Calu3 (cell line): ENCODE results near the gene RABGAP1. TPM values are rescaled to one million over a fixed set of nuclear protein-coding genes. Genes with fewer than 3 reads are reported as not detected.

ENCODE experiments used
- BruUV-seq: library from RNA; stranded (reverse); fragments of 400-500 nt; replicated peaks from 2 replicates; lab custom pipeline; 2021; lab: Mats Ljungman, UMichigan
- CTCF ChIA-PET: fragments of 300-600 bp; sonication (Branson Sonifier 250); formaldehyde crosslinking; loops from one replicate; lab custom pipeline; 2022; ENCODE audit warnings: antibody characterized with exemption; lab: Charles Lee
- DNase-seq: peaks from one replicate; pipeline ENCODE4 v3.0.0; 2022
- H3K27ac Mint-ChIP-seq: one replicate; pipeline ENCODE4 v1.8.0; 2022; ENCODE audit warnings: mixed read lengths; ENCODE audit not compliant: unreplicated experiment
- H3K27me3 Mint-ChIP-seq: one replicate; pipeline ENCODE4 v1.8.0; 2022; ENCODE audit warnings: mixed read lengths; ENCODE audit not compliant: unreplicated experiment
- H3K36me3 Mint-ChIP-seq: one replicate; pipeline ENCODE4 v1.8.0; 2022; ENCODE audit warnings: mild to moderate bottlenecking, moderate library complexity, mixed read lengths; ENCODE audit not compliant: insufficient read depth, unreplicated experiment
- H3K4me1 Mint-ChIP-seq: one replicate; pipeline ENCODE4 v1.8.0; 2022; ENCODE audit warnings: mild to moderate bottlenecking, low read depth, mixed read lengths; ENCODE audit not compliant: unreplicated experiment
- H3K4me3 Mint-ChIP-seq: one replicate; pipeline ENCODE4 v1.8.0; 2022; ENCODE audit warnings: mild to moderate bottlenecking, low read depth, moderate library complexity, mixed read lengths; ENCODE audit not compliant: unreplicated experiment
- H3K9me3 Mint-ChIP-seq: one replicate; pipeline ENCODE4 v1.8.0; 2022; ENCODE audit warnings: low read depth, mixed read lengths; ENCODE audit not compliant: unreplicated experiment
- intact Hi-C: fragments of 100-400 bp; cut with micrococcal nuclease; formaldehyde crosslinking; loops from one replicate; pipeline ENCODE4 v1.10.0; 2022; ENCODE audit not compliant: unreplicated experiment
- total RNA-seq: library from RNA; stranded (reverse); gene quantifications from 2 replicates; pipeline ENCODE4 v1.2.3, GENCODE V29; 2022
- TF ChIP-seq, protein P1 (sequence below): fragments of 200-600 bp; IDR thresholded peaks from one replicate; pipeline ENCODE4 v1.8.0; 2022; ENCODE audit warnings: antibody characterized with exemption; ENCODE audit not compliant: unreplicated experiment

RABGAP1 gene
- total RNA-seq, 1 experiment from 2014 or later: 57.9 TPM

DNA sequence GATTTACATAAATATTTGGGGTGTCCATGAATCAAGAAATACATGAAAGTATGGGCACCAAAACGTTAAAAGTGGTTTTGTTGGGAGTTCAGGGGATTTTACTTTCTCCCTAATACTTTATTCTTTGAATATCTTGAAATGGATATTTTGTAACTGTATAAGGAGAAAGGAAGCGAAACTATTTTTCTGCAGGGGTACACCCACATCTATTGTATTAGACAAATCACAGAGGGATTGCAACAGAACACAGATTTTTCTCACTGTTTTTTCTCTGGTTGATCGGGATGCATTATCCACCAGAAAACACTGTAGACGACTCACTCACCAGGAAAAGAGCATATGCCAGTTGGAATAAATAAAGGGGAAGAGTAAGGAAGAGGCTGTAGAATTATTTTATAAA lies 1.2 kb upstream of the RABGAP1 start:
- CTCF ChIA-PET: no interaction called here
- Mint-ChIP-seq H3K27me3 (no peaks in the 10 kb centered on the region), H3K27ac (no peak overlapping the region)

DNA sequence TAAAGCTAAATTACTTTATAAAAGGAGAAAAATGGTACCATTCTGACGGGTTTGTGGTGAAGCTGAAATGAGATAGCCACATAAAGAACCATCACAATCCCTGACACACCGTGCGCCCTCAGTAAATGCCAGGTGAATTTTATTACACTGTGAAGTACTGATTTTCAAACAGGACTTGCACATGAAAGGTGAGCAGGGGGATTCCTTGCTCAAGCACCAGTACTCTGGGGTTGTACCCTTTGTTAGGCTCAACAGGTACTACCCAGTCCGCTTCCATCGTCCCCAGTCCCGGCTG lies 419 bp upstream of the RABGAP1 start:
- Mint-ChIP-seq H3K27ac (peak overlapping the region; percentile 86), H3K9me3 (no peaks in the 10 kb centered on the region), H3K4me1 (peaks cover 13% of the 10 kb centered on the region), H3K36me3 (peaks cover 35% of the 10 kb centered on the region), H3K4me3 (peak overlapping the region; percentile 83), H3K27me3 (no peaks in the 10 kb centered on the region)
- BruUV-seq: no TSS peak
- CTCF ChIA-PET: interaction anchor here (0.8 to 1.3 kb wide), 3 partner anchors 9 to 40 kb away, joined by 3 to 7 read pairs (median 3); partner anchors contain the start of gene ZBTB26
- TF ChIP-seq, protein P1, sequence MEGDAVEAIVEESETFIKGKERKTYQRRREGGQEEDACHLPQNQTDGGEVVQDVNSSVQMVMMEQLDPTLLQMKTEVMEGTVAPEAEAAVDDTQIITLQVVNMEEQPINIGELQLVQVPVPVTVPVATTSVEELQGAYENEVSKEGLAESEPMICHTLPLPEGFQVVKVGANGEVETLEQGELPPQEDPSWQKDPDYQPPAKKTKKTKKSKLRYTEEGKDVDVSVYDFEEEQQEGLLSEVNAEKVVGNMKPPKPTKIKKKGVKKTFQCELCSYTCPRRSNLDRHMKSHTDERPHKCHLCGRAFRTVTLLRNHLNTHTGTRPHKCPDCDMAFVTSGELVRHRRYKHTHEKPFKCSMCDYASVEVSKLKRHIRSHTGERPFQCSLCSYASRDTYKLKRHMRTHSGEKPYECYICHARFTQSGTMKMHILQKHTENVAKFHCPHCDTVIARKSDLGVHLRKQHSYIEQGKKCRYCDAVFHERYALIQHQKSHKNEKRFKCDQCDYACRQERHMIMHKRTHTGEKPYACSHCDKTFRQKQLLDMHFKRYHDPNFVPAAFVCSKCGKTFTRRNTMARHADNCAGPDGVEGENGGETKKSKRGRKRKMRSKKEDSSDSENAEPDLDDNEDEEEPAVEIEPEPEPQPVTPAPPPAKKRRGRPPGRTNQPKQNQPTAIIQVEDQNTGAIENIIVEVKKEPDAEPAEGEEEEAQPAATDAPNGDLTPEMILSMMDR: no peak
- intact Hi-C loops: no loop called here
- no peak for DNase-seq

More for the DNA sequence above, 1.2 kb upstream of the RABGAP1 start:
- intact Hi-C loops: no loop called here
- Mint-ChIP-seq H3K4me3 (no peak overlapping the region), H3K4me1 (peaks cover 8% of the 10 kb centered on the region), H3K36me3 (peaks cover 31% of the 10 kb centered on the region), H3K9me3 (no peaks in the 10 kb centered on the region)
- no TSS peak for BruUV-seq
- TF ChIP-seq, protein P1: no peak
- DNase-seq: no peak

GRCh38 chr9:122941582-122942234 lies 888 bp downstream of the RABGAP1 start:
- no peaks in the 10 kb centered on the region for H3K9me3 Mint-ChIP-seq
- peak overlapping the region; percentile 83 for H3K4me3 Mint-ChIP-seq
- H3K27ac Mint-ChIP-seq: peak overlapping the region; percentile 86
- TSS peak; percentile 64 for BruUV-seq
- CTCF ChIA-PET: interaction anchor here (1.3 kb wide), 1 partner anchor 12 kb away, joined by 3 read pairs; no protein-coding TSS in a partner anchor
- peaks cover 21% of the 10 kb centered on the region for H3K4me1 Mint-ChIP-seq
- intact Hi-C loops: no loop called here
- DNase-seq: no peak
- TF ChIP-seq, protein P1: no peak
- no peaks in the 10 kb centered on the region for H3K27me3 Mint-ChIP-seq
- peaks cover 35% of the 10 kb centered on the region for H3K36me3 Mint-ChIP-seq

GRCh38 chr9:122944960-122945888 lies 4.4 kb downstream of the RABGAP1 start:
- Mint-ChIP-seq H3K4me1 (peaks cover 40% of the 10 kb centered on the region), H3K27me3 (no peaks in the 10 kb centered on the region), H3K36me3 (peaks cover 37% of the 10 kb centered on the region), H3K27ac (peak overlapping the region; percentile 85), H3K4me3 (peak overlapping the region; percentile 9), H3K9me3 (no peaks in the 10 kb centered on the region)
- no peak for DNase-seq
- BruUV-seq: no TSS peak
- CTCF ChIA-PET: no interaction called here
- TF ChIP-seq, protein P1: no peak
- intact Hi-C loops: no loop called here
